Astrocyte (in vitro differentiated cells and primary cell): ENCODE results near the gene SNX3. TPM values are rescaled to one million over a fixed set of nuclear protein-coding genes. Genes with fewer than 3 reads are reported as not detected.

ENCODE experiments used
- DNase-seq: peaks from one replicate; pipeline ENCODE4 v3.0.0-alpha.2; 2010; ENCODE audit warnings: low read depth
- FAIRE-seq: peaks from 2 replicates; lab custom pipeline; 2011; peaks lifted over from hg19 to GRCh38; lab: Jason Lieb, UNC
- H2AFZ ChIP-seq: 2 replicates; pipeline ENCODE4 v1.6.0; 2012; ENCODE audit warnings: low read depth, low read length, inconsistent platforms
- H3K27ac ChIP-seq: 2 replicates; pipeline ENCODE4 v1.5.1; 2011; ENCODE audit warnings: low read depth, low read length, inconsistent platforms
- H3K27me3 ChIP-seq: 2 replicates; pipeline ENCODE4 v1.6.0; 2011; ENCODE audit warnings: low read length, inconsistent platforms; ENCODE audit not compliant: insufficient read depth
- H3K36me3 ChIP-seq: 2 replicates; pipeline ENCODE4 v1.5.1; 2011; ENCODE audit warnings: low read length, inconsistent platforms; ENCODE audit not compliant: insufficient read depth
- H3K4me1 ChIP-seq: 2 replicates; pipeline ENCODE4 v1.5.1; 2011; ENCODE audit warnings: low read length, inconsistent platforms; ENCODE audit not compliant: insufficient read depth
- H3K4me2 ChIP-seq: 2 replicates; pipeline ENCODE4 v1.6.0; 2012; ENCODE audit warnings: low read length, inconsistent platforms
- H3K4me3 ChIP-seq: 2 replicates; pipeline ENCODE4 v1.5.1; 2011; ENCODE audit warnings: low read depth, mild to moderate bottlenecking, low read length, inconsistent platforms; ENCODE audit not compliant: insufficient read depth
- H3K79me2 ChIP-seq: 2 replicates; pipeline ENCODE4 v1.6.0; 2012; ENCODE audit warnings: mild to moderate bottlenecking, low read length, inconsistent platforms; ENCODE audit not compliant: insufficient read depth
- H3K9ac ChIP-seq: 2 replicates; pipeline ENCODE4 v1.6.0; 2012; ENCODE audit warnings: mild to moderate bottlenecking, low read length, inconsistent platforms
- H3K9me3 ChIP-seq: 2 replicates; pipeline ENCODE4 v1.5.1; 2012; ENCODE audit warnings: low read depth, mild to moderate bottlenecking, low read length, inconsistent platforms; ENCODE audit not compliant: insufficient read depth
- H4K20me1 ChIP-seq: 2 replicates; pipeline ENCODE4 v1.6.0; 2012; ENCODE audit warnings: low read length, inconsistent platforms; ENCODE audit not compliant: insufficient read depth
- H3K27ac Mint-ChIP-seq: one replicate; pipeline ENCODE4 v1.8.0; 2021; ENCODE audit warnings: mild to moderate bottlenecking, mixed read lengths; ENCODE audit not compliant: unreplicated experiment
- H3K27me3 Mint-ChIP-seq: one replicate; pipeline ENCODE4 v1.8.0; 2021; ENCODE audit warnings: low read depth, mixed read lengths; ENCODE audit not compliant: unreplicated experiment
- H3K36me3 Mint-ChIP-seq: one replicate; pipeline ENCODE4 v1.8.0; 2021; ENCODE audit warnings: low read depth, mixed read lengths; ENCODE audit not compliant: unreplicated experiment
- H3K4me1 Mint-ChIP-seq: one replicate; pipeline ENCODE4 v1.8.0; 2021; ENCODE audit warnings: low read depth, mixed read lengths; ENCODE audit not compliant: unreplicated experiment
- H3K4me3 Mint-ChIP-seq: one replicate; pipeline ENCODE4 v1.8.0; 2021; ENCODE audit warnings: mild to moderate bottlenecking, moderate library complexity, mixed read lengths; ENCODE audit not compliant: unreplicated experiment
- H3K9me3 Mint-ChIP-seq: one replicate; pipeline ENCODE4 v1.8.0; 2021; ENCODE audit warnings: mild to moderate bottlenecking, mixed read lengths; ENCODE audit not compliant: unreplicated experiment
- CTCF ChIP-seq: IDR thresholded peaks from 2 replicates; pipeline ENCODE4 v1.5.1; 2011; ENCODE audit warnings: low read depth, mild to moderate bottlenecking, inconsistent platforms, low read length, moderate library complexity; ENCODE audit not compliant: insufficient read depth
- EZH2 ChIP-seq: IDR thresholded peaks from 2 replicates; pipeline ENCODE4 v1.6.1; 2012; ENCODE audit warnings: mild to moderate bottlenecking, low read length, inconsistent platforms; ENCODE audit not compliant: insufficient read depth
- total RNA-seq: library from RNA; stranded (reverse); gene quantifications from 2 replicates; pipeline ENCODE4 v1.2.1, GENCODE V29; 2021

SNX3 gene
- total RNA-seq, 1 donor from 2014 or later = 165 TPM

- H3K79me2 ChIP-seq = peaks cover 85% of the 10 kb centered on the region
These were observed 22.5 kb downstream of the SNX3 start for GRCh38 chr6:108238322-108238721.

DNA sequence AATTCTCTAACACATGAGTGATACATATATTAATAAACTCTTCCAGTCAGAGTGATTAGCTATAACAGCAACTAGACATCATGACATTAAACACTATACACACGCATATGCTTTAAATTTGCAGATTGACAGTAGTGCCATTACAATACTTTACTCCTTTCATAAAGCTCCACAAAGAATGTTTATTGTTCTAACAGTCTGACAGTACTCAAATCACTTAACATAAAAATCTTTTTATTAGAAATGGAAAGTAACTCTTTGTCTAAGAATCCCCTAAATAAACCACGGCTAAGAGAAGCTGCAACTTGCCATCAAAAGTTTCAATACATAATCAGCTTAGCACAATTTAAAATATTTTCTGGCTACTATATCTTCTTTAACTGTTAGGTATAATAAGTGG lies 24.0 kb downstream of the SNX3 start:
- no peak overlapping the region for H3K4me2 ChIP-seq
- no peak for TF ChIP-seq CTCF
- no peak for TF ChIP-seq EZH2
- no peaks in the 10 kb centered on the region for H3K4me1 ChIP-seq
- H3K4me3 Mint-ChIP-seq = no peak overlapping the region
- peaks cover 4% of the 10 kb centered on the region for H3K9me3 Mint-ChIP-seq
- H2AFZ ChIP-seq = no peak overlapping the region
- no peak for DNase-seq
- H3K27ac ChIP-seq = no peak overlapping the region
- H3K4me1 Mint-ChIP-seq = peaks cover 8% of the 10 kb centered on the region
- peaks cover 84% of the 10 kb centered on the region for H3K79me2 ChIP-seq
- no peak overlapping the region for H3K9ac ChIP-seq
- H4K20me1 ChIP-seq = peaks cover 82% of the 10 kb centered on the region
- FAIRE-seq = no peak
- H3K36me3 ChIP-seq = no peaks in the 10 kb centered on the region
- H3K27me3 Mint-ChIP-seq = no peaks in the 10 kb centered on the region
- H3K27ac Mint-ChIP-seq = no peak overlapping the region
- peaks cover 21% of the 10 kb centered on the region for H3K36me3 Mint-ChIP-seq
- no peaks in the 10 kb centered on the region for H3K9me3 ChIP-seq
- H3K27me3 ChIP-seq = no peaks in the 10 kb centered on the region
- no peak overlapping the region for H3K4me3 ChIP-seq

More at GRCh38 chr6:108238322-108238721, 22.5 kb downstream of the SNX3 start:
- Mint-ChIP-seq H3K27me3 (no peaks in the 10 kb centered on the region), H3K36me3 (peaks cover 26% of the 10 kb centered on the region), H3K4me1 (peaks cover 21% of the 10 kb centered on the region), H3K27ac (no peak overlapping the region), H3K4me3 (no peak overlapping the region), H3K9me3 (peaks cover 8% of the 10 kb centered on the region)
- H3K9ac ChIP-seq = no peak overlapping the region
- no peaks in the 10 kb centered on the region for H3K9me3 ChIP-seq
- H3K36me3 ChIP-seq = no peaks in the 10 kb centered on the region
- no peak for TF ChIP-seq EZH2
- no peak for TF ChIP-seq CTCF
- FAIRE-seq (no peak), DNase-seq (no peak)
- no peaks in the 10 kb centered on the region for H3K4me1 ChIP-seq
- no peak overlapping the region for H3K4me3 ChIP-seq
- H2AFZ ChIP-seq = no peak overlapping the region
- no peaks in the 10 kb centered on the region for H3K27me3 ChIP-seq
- H3K27ac ChIP-seq = no peak overlapping the region
- H4K20me1 ChIP-seq = peaks cover 83% of the 10 kb centered on the region
- H3K4me2 ChIP-seq = no peak overlapping the region

- Histone ChIP-seq H3K79me2 (peaks cover 82% of the 10 kb centered on the region), H3K9me3 (no peaks in the 10 kb centered on the region), H3K9ac (no peak overlapping the region), H4K20me1 (peaks cover 80% of the 10 kb centered on the region), H3K36me3 (no peaks in the 10 kb centered on the region), H3K27me3 (no peaks in the 10 kb centered on the region), H3K4me2 (no peak overlapping the region), H3K4me1 (no peaks in the 10 kb centered on the region), H3K27ac (no peak overlapping the region), H2AFZ (no peak overlapping the region), H3K4me3 (no peak overlapping the region)
- Mint-ChIP-seq H3K4me1 (peaks cover 7% of the 10 kb centered on the region), H3K36me3 (peaks cover 12% of the 10 kb centered on the region), H3K27me3 (no peaks in the 10 kb centered on the region), H3K9me3 (peaks cover 2% of the 10 kb centered on the region), H3K27ac (no peak overlapping the region), H3K4me3 (no peak overlapping the region)
- TF ChIP-seq CTCF (no peak), EZH2 (no peak)
- DNase-seq (no peak), FAIRE-seq (no peak)
These were observed 25.7 kb downstream of the SNX3 start for GRCh38 chr6:108235127-108235526.
